OCI-LY7 (cell line): ENCODE measurements around the gene GLI3.

Source experiments
- CTCF ChIP-seq: fragments of 200-600 bp; sonication (generic); conservative IDR thresholded peaks from 2 replicates; pipeline ENCODE4 v1.5.1; 2014; ENCODE audit warnings: mild to moderate bottlenecking, antibody characterized with exemption, low read length, moderate library complexity, mixed read lengths
- EZH2phosphoT487 ChIP-seq: fragments of 200-600 bp; sonication (generic); IDR thresholded peaks from 2 replicates; pipeline ENCODE4 v1.6.1; 2018; ENCODE audit warnings: low read depth, borderline replicate concordance, mild to moderate bottlenecking, mixed run types, antibody characterized with exemption, low read length, moderate library complexity, mixed read lengths

- no peak for TF ChIP-seq CTCF
- no peak for TF ChIP-seq EZH2phosphoT487
Measured at GRCh38 chr7:42033480-42033879, 203.5 kb downstream of the GLI3 start.
